Stimulated activated CD4-positive, alpha-beta T cell treated with anti-CD3 and anti-CD28 coated beads, TNF-alpha, amount 100 ng/mL, for 1 hour (primary cell): Measurements from ENCODE around the gene NHSL2.

ENCODE experiments used
- DNase-seq, 3 donors: peaks; one replicate each; pipeline ENCODE4 v3.0.0-alpha.2; 2020; ENCODE audit warnings: low read depth in 3 of 3, low spot score in 1 of 3

Gene NHSL2

GRCh38 chrX:72102760-72103159, 192.1 kb downstream of the NHSL2 start:
- no peak for DNase-seq

GRCh38 chrX:72105436-72105835, 194.8 kb downstream of the NHSL2 start:
- DNase-seq = no peak

- no peak for DNase-seq
Measured at GRCh38 chrX:72107320-72107719, 196.7 kb downstream of the NHSL2 start.

GRCh38 chrX:72107841-72108595, 197.4 kb downstream of the NHSL2 start:
- DNase-seq = no peak

GRCh38 chrX:72108666-72109065, 198.0 kb downstream of the NHSL2 start:
- DNase-seq = no peak

- DNase-seq = no peak
Measured at GRCh38 chrX:72110051-72110875, 199.6 kb downstream of the NHSL2 start.

GRCh38 chrX:72110876-72111708, 200.4 kb downstream of the NHSL2 start:
- no peak for DNase-seq

- DNase-seq = no peak
Measured at GRCh38 chrX:72113461-72113860, 202.8 kb downstream of the NHSL2 start.

- no peak for DNase-seq
Measured at GRCh38 chrX:72114306-72114705, 203.7 kb downstream of the NHSL2 start.

- no peak for DNase-seq
Measured at GRCh38 chrX:72114807-72115206, 204.2 kb downstream of the NHSL2 start.

- DNase-seq = no peak
Measured at GRCh38 chrX:72115380-72115779, 204.7 kb downstream of the NHSL2 start.

GRCh38 chrX:72117636-72118210, 207.1 kb downstream of the NHSL2 start:
- no peak for DNase-seq

GRCh38 chrX:72120837-72121236, 210.2 kb downstream of the NHSL2 start:
- no peak for DNase-seq

- no peak for DNase-seq
Measured at GRCh38 chrX:72121383-72121782, 210.7 kb downstream of the NHSL2 start.

GRCh38 chrX:72122621-72123337, 212.1 kb downstream of the NHSL2 start:
- DNase-seq = no peak

GRCh38 chrX:72123471-72124185, 213.0 kb downstream of the NHSL2 start:
- no peak for DNase-seq

GRCh38 chrX:72124540-72125201, 214.0 kb downstream of the NHSL2 start:
- DNase-seq = no peak

- no peak for DNase-seq
Measured at GRCh38 chrX:72125331-72126047, 214.8 kb downstream of the NHSL2 start.

GRCh38 chrX:72126048-72126415, 215.4 kb downstream of the NHSL2 start:
- DNase-seq = no peak
